ACHN (cell line): ENCODE measurements around the gene SMC5.

ENCODE experiments used
- DNase-seq: peaks from one replicate; pipeline ENCODE4 v3.0.0-alpha.2; 2015
- in situ Hi-C: cut with HindIII; loops from 2 replicates; pipeline ENCODE4 v1.10.0; 2017; ENCODE audit warnings: low sequenced_read_pairs, low pct_ligation_motif_present, low pct_unique_long_range_greater_than_20kb

Gene SMC5

DNA sequence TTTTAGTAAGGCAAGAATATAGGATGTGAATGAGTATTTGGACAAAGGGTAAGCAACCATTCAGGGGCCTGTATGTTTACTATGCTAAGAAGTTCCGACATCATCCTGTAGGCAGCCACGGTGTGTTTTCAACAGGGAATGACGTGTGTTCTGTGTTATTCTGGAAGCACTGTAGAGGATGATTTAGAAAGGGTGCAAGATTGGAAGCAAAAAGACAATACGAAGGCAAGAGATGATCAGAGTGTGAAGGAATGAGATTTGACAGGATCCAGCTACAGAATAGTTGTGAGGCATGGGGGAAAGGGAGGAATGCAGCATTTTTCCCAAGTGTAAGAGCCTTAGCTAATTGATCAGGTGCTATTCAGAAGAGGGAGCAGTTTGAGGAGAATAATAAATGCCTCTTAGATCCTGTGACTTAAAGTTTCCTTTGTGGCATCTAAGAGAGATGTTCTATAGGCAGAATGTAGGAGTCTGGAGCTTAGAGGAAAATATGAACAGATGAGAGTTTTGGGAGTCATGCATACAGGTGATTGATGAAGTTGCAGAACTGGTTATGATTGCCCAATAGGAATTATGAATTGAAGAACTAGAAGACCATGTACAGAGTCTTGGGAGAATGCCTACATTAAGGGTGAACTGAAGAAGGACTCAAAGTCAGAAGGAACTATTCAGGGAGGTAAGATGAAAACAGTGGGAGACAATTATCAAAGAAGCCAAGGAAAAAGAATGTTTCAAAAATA is 2.5 kb downstream of the SMC5 start:
- no peak for DNase-seq
- in situ Hi-C loops: no loop called here

DNA sequence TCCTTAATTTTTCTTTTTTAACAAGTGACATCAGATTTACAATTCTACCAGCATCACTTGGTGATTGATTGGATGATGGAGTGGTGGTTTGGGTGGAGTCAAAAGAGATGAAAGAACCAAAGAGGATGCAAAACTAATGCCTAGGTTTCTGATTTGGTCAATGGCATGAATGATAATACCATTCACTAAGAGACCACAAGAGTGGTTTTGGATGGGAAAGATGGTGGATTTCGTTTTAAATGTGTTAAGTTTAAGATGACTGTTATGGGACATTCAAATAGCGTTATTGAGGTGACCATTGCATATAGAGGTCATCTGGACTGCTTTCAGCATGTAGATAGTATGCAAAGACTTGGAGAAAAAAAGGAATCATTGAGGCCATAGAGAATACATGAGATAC is 3.6 kb downstream of the SMC5 start:
- no peak for DNase-seq
- in situ Hi-C loops: no loop called here

DNA sequence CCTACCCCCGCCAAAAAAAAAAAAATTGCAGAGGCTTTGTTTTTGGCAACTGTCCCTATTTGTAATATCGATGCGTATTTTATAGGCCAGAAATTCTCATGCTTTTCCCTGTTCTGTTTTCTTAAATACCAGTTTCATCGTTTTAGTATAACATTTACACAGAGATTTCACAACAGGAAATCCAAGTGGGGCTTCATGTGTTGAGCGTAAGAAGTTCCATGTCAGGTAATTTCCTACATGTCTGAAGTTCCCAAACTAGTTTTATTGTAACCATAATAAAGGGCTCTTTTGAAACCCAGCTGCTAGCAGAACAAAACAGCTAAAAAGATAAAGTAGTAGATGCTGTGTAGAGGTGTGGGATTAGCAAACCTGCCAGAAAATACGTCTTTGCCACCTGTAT is 4.2 kb downstream of the SMC5 start:
- in situ Hi-C loops: no loop called here

DNA sequence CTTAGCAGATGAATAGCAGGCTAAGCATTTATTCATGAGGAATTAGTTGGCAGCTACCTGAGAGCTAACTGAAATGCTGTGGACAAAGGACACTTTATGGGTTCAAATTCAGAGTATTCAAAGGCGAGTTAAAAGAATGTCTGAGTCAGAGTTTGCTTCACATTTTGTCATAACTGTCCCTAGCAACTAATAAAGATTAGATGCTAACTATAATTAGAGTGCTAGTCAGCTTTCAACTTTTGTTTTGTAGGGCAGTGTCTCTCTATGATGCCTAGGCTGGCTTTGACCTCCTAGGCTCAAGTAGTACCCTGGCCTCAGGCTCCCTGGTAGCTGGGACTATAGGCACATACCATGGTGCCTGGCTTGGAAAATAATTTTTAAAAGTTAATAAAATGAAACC is 4.6 kb downstream of the SMC5 start:
- in situ Hi-C loops: no loop called here
- no peak for DNase-seq

More for the DNA sequence above, 4.2 kb downstream of the SMC5 start:
- no peak for DNase-seq

DNA sequence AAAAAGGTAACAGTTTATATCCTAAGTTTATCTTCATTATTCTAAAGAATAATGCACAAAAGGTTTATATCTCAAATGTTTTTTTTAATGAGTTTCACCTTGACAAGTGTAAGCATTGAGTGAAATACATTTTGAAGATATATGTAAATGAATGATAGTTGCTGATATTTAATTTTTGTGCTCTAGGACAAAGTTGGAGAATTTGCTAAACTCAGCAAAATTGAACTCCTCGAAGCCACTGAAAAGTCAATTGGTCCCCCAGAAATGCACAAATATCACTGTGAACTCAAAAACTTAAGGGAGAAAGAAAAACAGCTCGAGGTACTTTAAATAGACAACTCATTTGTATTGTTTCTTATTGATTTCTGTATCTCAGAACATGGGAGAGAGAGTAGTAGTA is 19.5 kb downstream of the SMC5 start:
- DNase-seq: no peak
- in situ Hi-C loops: no loop called here

DNA sequence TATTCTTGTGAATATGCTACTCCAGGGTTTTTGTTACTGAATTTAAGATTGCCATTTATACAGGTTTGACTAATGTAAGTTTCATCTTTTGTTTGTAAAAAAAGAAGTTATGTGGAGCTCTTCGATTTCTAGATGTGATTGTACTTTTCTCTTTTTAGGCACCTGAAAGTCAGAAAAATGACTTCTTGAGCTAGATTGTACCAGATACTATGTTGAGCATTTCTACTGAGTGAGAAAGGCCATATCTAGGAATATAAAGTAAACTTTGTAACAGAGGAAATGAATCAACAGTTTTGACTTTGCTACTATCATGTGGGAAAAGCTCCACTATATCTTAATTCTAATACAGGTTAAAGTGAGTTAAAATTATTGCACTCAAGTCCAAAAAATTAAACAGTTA is 25.1 kb downstream of the SMC5 start:
- DNase-seq: no peak
- in situ Hi-C loops: no loop called here

DNA sequence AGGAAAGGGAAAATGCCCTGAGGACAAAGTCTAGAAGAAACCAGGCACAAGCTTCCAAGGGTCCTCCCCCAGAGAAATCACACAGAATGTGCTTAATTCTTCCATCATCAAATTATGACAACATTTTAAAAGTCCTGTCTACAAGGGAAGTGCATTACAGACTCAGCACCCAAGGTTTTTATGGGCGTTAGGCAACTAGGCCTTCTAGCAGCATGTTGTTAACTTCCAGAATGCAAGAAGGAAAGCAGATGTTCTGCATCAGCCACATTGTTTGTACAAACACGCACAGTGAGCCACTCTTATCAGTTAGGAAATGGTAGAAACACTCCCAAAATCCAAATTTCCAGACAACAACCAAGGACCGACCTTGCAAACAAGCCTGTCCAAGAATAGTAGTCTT is 26.5 kb downstream of the SMC5 start:
- DNase-seq: no peak
- in situ Hi-C loops: no loop called here

DNA sequence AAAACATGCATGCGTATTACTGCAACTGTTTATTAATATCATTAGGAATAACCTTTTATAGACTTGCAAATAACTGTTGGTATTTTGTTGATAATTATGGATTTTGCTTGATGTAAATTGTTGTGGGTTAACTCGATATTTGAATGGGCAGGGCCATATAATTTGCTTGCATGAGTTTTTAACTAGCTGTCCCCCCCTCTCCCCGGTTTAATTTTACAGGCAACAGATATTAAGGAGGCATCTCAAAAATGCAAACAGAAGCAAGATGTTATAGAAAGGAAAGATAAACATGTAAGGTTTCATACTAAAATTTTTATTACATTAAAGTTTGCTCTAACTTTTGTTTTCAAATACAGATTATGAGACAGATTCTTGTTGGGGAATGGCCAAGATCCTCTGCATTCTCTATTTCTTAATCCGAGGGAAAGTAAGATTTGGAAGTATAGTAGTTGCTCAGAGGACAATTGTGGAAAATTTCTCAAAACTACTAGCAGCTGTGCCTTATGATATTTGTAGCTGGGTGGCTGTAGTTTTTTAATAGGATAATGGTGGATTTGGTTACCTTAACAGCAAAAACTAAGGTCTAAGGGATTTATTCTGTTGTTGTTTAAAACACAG is 27.3 kb downstream of the SMC5 start:
- in situ Hi-C loops: no loop called here
- no peak for DNase-seq

DNA sequence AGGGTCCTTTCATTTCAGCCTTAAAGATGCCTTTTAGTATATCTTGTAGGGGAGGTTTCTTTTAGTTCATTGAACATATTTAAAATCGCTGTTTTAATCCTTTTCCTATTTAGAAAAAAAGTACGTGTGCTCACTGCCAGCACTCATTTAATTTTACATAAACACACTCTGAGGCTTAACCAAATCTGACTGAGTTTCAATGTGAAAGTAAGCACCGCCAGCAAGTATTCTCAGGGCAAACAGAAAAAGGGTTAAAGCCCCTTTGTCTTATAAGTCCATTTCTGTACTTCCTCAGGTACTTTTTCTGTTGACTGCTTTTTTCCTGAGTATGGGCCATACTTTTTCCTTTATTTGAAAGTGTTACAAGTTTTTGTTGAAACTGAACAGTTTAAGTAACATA is 31.8 kb downstream of the SMC5 start:
- in situ Hi-C loops: no loop called here
- DNase-seq: no peak

DNA sequence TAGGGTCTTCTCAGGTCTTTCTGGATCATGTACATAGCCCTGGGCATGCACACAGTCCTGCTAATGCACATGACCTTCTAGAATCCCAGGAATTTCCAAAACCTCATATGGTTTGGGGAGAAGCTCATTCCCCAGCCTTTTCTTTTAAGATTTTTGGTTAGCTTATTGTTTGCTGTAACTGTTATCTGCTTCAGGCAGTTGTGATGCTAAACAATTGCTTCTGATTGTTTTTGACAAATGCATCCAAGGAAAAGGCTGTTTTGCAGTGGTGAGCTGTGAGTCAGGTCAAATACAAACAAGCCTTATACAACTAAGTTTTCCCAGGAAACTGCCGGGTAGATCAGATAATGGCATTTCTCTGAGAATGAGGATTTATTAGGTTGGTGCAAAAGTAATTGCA is 32.7 kb downstream of the SMC5 start:
- in situ Hi-C loops: no loop called here
- DNase-seq: no peak

DNA sequence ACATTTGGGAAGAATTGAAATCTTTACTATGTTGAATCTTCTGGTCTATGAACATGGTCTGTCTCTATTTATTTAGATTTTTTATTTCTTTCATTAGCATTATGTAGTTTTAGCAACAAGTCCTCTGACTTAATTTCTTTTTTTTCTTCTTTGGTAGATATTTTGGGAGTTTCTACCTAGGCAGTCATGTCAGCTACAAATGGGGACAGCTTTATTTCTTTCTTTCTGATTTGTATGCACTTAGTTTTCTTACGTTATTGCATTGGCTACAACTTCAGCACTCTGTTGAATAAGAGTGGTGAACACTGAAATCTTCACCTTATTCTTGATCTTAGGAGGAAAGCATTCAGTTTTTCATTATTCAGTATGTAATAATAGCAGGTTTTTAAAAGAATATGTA is 33.5 kb downstream of the SMC5 start:
- no peak for DNase-seq
- in situ Hi-C loops: no loop called here

DNA sequence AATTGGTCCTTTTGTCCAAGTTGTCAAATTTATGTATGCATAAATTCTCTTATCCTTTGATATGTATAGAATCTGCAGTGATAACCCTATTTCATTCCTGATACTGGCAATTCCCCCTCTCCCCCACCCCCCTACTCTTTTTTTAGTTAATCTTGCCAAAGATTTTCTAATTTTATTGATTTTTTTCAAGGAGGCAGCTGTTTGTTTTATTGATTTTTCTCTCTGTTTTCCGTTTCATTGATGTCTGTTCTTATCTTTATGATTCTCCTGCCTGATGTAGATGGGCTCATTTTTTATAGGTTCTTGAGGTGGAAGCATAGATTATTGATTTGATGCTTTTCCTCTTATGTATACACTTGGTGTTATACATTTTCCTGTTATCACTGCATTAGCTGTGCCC is 34.4 kb downstream of the SMC5 start:
- DNase-seq: no peak
- in situ Hi-C loops: no loop called here

DNA sequence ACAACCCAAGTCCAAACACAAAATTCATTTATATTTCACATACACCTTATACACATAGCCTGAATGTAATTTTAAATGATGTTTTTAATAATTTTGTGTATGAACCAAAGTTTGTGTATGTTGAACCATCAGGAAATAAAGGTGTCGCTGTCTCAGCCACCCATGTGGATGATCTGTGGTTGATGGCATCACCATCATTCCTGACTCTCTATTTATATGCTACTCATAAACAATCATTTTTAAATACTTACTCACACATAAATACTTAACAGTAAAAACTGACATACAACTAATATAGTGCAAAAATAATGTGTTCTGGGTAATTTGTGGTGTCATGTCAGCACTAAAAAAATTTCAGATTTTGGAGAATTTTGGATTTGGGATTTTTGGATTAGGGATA is 38.4 kb downstream of the SMC5 start:
- in situ Hi-C loops: no loop called here
- no peak for DNase-seq

DNA sequence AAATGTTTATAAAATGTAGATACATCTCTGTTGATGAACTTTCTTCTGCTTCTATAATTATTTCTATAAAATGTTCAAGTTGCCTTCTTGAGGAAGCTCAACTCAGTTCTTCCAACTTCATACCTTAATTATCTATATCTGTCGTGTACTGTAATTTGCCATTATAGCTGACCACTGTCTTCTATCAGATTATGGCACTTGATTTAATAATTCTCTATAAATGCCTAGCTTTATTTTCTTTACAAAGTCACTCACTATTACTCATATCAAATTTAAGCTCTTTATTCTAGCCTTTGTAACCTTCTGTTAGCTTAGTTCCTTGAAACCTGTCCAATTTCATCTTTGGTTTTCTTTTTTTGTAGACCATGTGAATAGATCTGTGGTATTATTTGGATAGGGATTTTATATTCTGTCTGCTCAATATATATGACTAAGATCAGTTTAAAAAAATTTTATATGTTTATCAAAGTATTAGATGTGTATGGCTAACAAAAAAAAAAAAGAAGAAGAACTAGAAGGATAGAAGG is 39.5 kb downstream of the SMC5 start:
- DNase-seq: no peak
- in situ Hi-C loops: no loop called here

DNA sequence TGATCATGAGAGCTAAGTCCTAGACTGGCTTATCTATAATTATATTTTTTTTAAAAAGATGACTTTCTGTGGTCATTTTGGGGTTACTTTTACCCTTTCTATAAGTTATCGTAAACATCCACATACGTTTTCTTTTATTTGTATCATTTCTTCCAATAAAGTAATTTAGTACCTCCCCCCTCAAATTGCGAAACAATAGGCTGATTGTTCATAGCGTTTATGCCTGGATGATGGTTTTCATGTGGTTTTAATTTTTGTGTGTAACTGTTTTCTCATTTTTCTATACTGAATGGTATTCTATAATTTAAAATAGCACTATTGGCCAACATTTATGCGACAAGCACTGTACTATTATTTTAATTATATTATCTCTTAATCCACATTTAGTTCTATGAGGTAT is 44.5 kb downstream of the SMC5 start:
- in situ Hi-C loops: no loop called here
- no peak for DNase-seq

DNA sequence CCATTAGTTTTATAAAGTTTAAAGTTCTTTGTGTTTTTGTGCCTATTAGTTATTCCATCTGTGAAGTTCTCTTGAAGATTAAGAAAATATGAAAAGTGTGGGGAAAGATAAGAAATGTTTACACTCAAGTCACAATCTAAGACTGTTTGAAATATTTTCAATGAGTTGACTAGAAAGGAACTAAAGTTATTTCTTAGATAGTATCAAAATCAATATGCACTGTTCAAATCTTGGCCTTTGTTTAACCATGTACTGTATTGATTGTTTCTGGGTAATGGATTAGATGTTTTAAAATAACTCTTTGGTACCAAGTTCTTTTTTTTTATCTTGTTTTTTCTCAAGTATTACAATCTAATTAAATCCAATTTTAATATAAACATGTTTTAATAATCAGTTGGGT is 46.0 kb downstream of the SMC5 start:
- in situ Hi-C loops: no loop called here
- no peak for DNase-seq

DNA sequence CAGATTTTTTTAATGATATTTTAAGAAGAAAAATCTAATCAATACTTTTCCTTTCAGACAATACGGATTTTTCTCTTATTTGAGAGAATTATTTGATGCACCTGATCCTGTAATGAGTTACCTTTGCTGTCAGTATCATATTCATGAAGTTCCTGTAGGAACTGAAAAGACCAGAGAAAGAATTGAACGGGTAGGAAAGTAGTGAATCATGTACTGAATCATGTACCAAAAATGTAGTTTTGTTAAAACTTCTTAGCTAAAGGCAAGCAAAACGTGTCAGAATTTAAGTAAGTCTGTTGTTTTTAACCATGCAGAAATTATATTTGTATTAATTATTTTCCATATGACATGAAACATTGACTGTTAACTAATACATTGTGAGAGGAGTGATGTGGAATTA is 56.6 kb downstream of the SMC5 start:
- DNase-seq: peak; percentile 2
- in situ Hi-C loops: no loop called here

DNA sequence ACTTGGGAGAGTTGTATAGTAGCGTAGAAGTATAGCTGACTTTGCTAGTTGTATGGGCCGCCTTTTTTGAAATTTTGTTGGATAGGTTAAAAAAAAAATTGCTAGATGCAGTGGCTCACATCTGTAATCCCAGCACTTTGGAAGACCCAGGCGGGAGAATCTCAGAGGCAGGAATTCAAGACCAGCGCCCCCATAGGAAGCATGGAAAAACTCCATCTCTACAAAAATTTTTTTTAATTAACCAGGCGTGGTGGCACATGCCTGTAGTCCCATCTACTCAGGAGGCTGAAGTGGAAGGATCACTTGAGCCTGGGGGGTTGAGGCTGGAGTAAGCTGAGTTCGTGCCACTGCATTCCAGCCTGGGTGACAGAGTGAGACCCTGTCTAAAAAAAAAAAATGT is 59.2 kb downstream of the SMC5 start:
- in situ Hi-C loops: no loop called here
- peak; percentile 6 for DNase-seq

DNA sequence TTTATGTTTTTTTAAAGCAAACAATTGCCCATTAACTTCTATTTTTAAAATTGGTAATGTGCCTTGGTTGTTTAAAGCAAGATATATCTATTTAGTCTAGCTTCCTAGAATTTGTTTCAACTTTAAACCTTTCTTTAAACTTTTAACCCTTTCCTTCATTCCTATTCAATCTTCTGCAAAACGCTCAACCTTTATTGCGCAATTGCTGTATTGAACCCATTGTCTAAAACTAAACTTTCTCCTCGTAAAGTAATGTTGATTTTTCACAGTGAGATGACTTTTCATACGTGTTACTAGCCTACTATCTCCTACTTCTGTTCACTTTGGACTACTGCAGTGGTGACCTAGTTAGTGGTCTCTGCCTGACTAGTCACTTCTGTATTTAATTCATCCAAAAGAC is 63.3 kb downstream of the SMC5 start:
- in situ Hi-C loops: no loop called here
- DNase-seq: no peak

DNA sequence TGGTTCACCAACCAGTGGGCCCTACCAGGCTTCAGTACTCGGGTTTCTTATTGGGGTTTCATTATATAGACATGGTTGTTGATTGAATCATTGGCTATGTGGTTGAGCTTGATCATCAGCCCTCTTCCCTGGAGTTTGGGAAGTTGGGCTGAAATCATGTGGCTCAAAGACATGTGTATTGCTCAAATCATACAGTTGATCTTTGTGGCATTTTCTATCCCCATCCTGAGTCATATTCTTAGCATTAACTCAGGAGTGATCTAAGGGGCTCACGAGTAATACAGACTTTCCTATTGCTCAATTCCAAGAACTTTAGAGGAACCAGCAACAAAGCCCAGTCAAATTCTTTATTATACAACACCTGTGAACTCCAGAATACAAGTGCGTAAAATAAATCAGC is 66.2 kb downstream of the SMC5 start:
- in situ Hi-C loops: loop anchor here (25.0 kb wide), 1 partner anchor 287 kb away; no protein-coding TSS in a partner anchor
- DNase-seq: no peak
